Fibroblast of lung (primary cell): Measurements from ENCODE around the gene FYN. TPM values are rescaled to one million over a fixed set of nuclear protein-coding genes. Genes with fewer than 3 reads are reported as not detected.
A peak's percentile ranks its signal among the peaks of the same experiment; 100 is the strongest.

ENCODE experiments used
- DNase-seq, 2 donors: peaks; one replicate each; pipeline versions ENCODE4 v3.0.0 to v3.0.0-alpha.2; 2010; ENCODE audit warnings: low read depth in 2 of 2
- H2AFZ ChIP-seq: 2 replicates; pipeline ENCODE4 v1.5.1; 2012; ENCODE audit warnings: low read length, control low read depth, inconsistent platforms
- H3K27ac ChIP-seq: 2 replicates; pipeline ENCODE4 v1.5.1; 2011; ENCODE audit warnings: low read length, control low read depth; ENCODE audit not compliant: insufficient read depth
- H3K27me3 ChIP-seq: 2 replicates; pipeline ENCODE4 v1.5.1; 2011; ENCODE audit warnings: mild to moderate bottlenecking, low read length; ENCODE audit not compliant: control insufficient read depth, insufficient read depth
- H3K36me3 ChIP-seq: 2 replicates; pipeline ENCODE4 v1.5.1; 2011; ENCODE audit warnings: low read length; ENCODE audit not compliant: control insufficient read depth, insufficient read depth
- H3K4me1 ChIP-seq: 2 replicates; pipeline ENCODE4 v1.5.1; 2011; ENCODE audit warnings: low read length; ENCODE audit not compliant: control insufficient read depth, insufficient read depth; ENCODE audit errors: extremely low read depth
- H3K4me2 ChIP-seq: 2 replicates; pipeline ENCODE4 v1.5.1; 2011; ENCODE audit warnings: low read length, control low read depth; ENCODE audit not compliant: insufficient read depth; ENCODE audit errors: extremely low read depth
- H3K4me3 ChIP-seq, 4 experiments: fragments of 200-600 bp in 1 of 4; sonication (generic) in 1 of 4; replicated peaks in 1 of 4; 2 replicates each; pipeline ENCODE4 v1.5.1; 2011 to 2016; ENCODE audit warnings: low read length in 4 of 4, low read depth in 3 of 4, mild to moderate bottlenecking in 3 of 4, control low read depth in 2 of 4, inconsistent platforms in 1 of 4, mixed read lengths in 1 of 4; ENCODE audit not compliant: insufficient read depth in 1 of 4; ENCODE audit errors: control extremely low read depth in 1 of 4
- H3K79me2 ChIP-seq: 2 replicates; pipeline ENCODE4 v1.5.1; 2012; ENCODE audit warnings: mild to moderate bottlenecking, low read length, inconsistent platforms; ENCODE audit not compliant: control insufficient read depth, insufficient read depth
- H3K9ac ChIP-seq: 2 replicates; pipeline ENCODE4 v1.5.1; 2011; ENCODE audit warnings: mild to moderate bottlenecking, low read length, control low read depth; ENCODE audit not compliant: insufficient read depth
- H3K9me3 ChIP-seq: 2 replicates; pipeline ENCODE4 v1.5.1; 2012; ENCODE audit warnings: low read depth, low read length; ENCODE audit not compliant: control insufficient read depth, insufficient read depth
- H4K20me1 ChIP-seq: 2 replicates; pipeline ENCODE4 v1.5.1; 2011; ENCODE audit warnings: low read length; ENCODE audit not compliant: control insufficient read depth, insufficient read depth; ENCODE audit errors: extremely low read depth
- CTCF ChIP-seq, 2 donors: IDR thresholded peaks in 1 of 2; conservative IDR thresholded peaks in 1 of 2; 1 replicate in 1 of 2; 2 replicates in 1 of 2; pipeline ENCODE4 v1.5.1; 2011 to 2012; ENCODE audit warnings: low read length in 2 of 2, control low read depth in 1 of 2, inconsistent platforms in 1 of 2, low read depth in 1 of 2, mild to moderate bottlenecking in 1 of 2
- EZH2 ChIP-seq: IDR thresholded peaks from 2 replicates; pipeline ENCODE4 v1.5.1; 2012; ENCODE audit warnings: low read length, control low read depth, mild to moderate bottlenecking; ENCODE audit errors: missing control alignments
- polyA plus RNA-seq, 2 donors: library from polyadenylated mRNA; depleted of rRNA in 1 of 2; stranded (reverse) in 1 of 2; unstranded in 1 of 2; fragments of >200 nt; gene quantifications; 2 replicates each; pipeline ENCODE4 v1.2.1, GENCODE V29; 2011 to 2012; ENCODE audit warnings: missing spikeins in 1 of 2
- total RNA-seq: library from RNA; depleted of rRNA; stranded (reverse); fragments of >200 nt; gene quantifications from 2 replicates; pipeline ENCODE4 v1.2.1, GENCODE V29; 2014

The FYN gene
- total and polyA plus RNA-seq, 2 donors (not counting 1 experiment from before 2014, with no cell fraction given): 64.7 TPM

GRCh38 chr6:111795558-111795957 is 77.7 kb downstream of the FYN start:
- H3K27ac ChIP-seq: no peak overlapping the region
- H2AFZ ChIP-seq: no peak overlapping the region
- no peaks in the 10 kb centered on the region for H3K9me3 ChIP-seq
- H3K36me3 ChIP-seq: no peaks in the 10 kb centered on the region
- H3K4me2 ChIP-seq: no peak overlapping the region
- H3K4me1 ChIP-seq: peaks cover 10% of the 10 kb centered on the region
- H3K27me3 ChIP-seq: no peaks in the 10 kb centered on the region
- H3K9ac ChIP-seq: no peak overlapping the region
- H4K20me1 ChIP-seq: no peaks in the 10 kb centered on the region
- no peak overlapping the region for H3K4me3 ChIP-seq
- no peak for DNase-seq
- H3K79me2 ChIP-seq: no peaks in the 10 kb centered on the region
- TF ChIP-seq CTCF (conservative IDR thresholded peaks at IDR 0.05 in 1 of 2, IDR thresholded peaks at IDR 0.05 in 1 of 2; ENCODE audit: low read depth in 1 of 2, low read length in 2 of 2) (no peak), EZH2 (no peak)

- Histone ChIP-seq H2AFZ (no peak overlapping the region), H3K36me3 (no peaks in the 10 kb centered on the region), H3K27me3 (no peaks in the 10 kb centered on the region), H3K9ac (no peak overlapping the region), H3K79me2 (no peaks in the 10 kb centered on the region), H4K20me1 (no peaks in the 10 kb centered on the region), H3K4me1 (peaks cover 10% of the 10 kb centered on the region), H3K4me2 (no peak overlapping the region), H3K9me3 (no peaks in the 10 kb centered on the region), H3K27ac (no peak overlapping the region), H3K4me3 (no peak overlapping the region)
- TF ChIP-seq CTCF (conservative IDR thresholded peaks at IDR 0.05 in 1 of 2, IDR thresholded peaks at IDR 0.05 in 1 of 2; ENCODE audit: low read depth in 1 of 2, low read length in 2 of 2): no peak
- DNase-seq: peak in 1 of 2 donors; percentile 54
These were observed 78.4 kb downstream of the FYN start for GRCh38 chr6:111794727-111795452.

GRCh38 chr6:111794300-111794699 is 79.0 kb downstream of the FYN start:
- no peak overlapping the region for H3K4me3 ChIP-seq
- TF ChIP-seq EZH2 (no peak), CTCF (conservative IDR thresholded peaks at IDR 0.05 in 1 of 2, IDR thresholded peaks at IDR 0.05 in 1 of 2; ENCODE audit: low read depth in 1 of 2, low read length in 2 of 2) (no peak)
- DNase-seq: no peak
- H3K9me3 ChIP-seq: no peaks in the 10 kb centered on the region
- no peak overlapping the region for H3K9ac ChIP-seq
- H3K4me2 ChIP-seq: no peak overlapping the region
- no peaks in the 10 kb centered on the region for H3K79me2 ChIP-seq
- H3K4me1 ChIP-seq: peaks cover 8% of the 10 kb centered on the region
- H4K20me1 ChIP-seq: no peaks in the 10 kb centered on the region
- no peak overlapping the region for H2AFZ ChIP-seq
- H3K36me3 ChIP-seq: no peaks in the 10 kb centered on the region
- no peak overlapping the region for H3K27ac ChIP-seq
- no peaks in the 10 kb centered on the region for H3K27me3 ChIP-seq
